OCI-LY1 (cell line): Measurements from ENCODE around the gene TREH.

Experiments used
- H2AFZ ChIP-seq: fragments of 200-600 bp; sonication (generic), shearing (Covaris generic); 2 replicates; pipeline ENCODE4 v1.6.0; 2014; ENCODE audit warnings: antibody characterized with exemption, mild to moderate bottlenecking, low read length
- H3F3A ChIP-seq: fragments of 200-600 bp; sonication (generic), shearing (Covaris generic); 2 replicates; pipeline ENCODE4 v1.6.0; 2014; ENCODE audit warnings: mild to moderate bottlenecking, antibody characterized with exemption, low read length, moderate library complexity; ENCODE audit not compliant: insufficient read depth
- H3K27ac ChIP-seq: fragments of 200-600 bp; sonication (generic); 2 replicates; pipeline ENCODE4 v1.5.1; 2014; ENCODE audit warnings: low read length, mixed run types, mild to moderate bottlenecking, low read depth; ENCODE audit not compliant: poor library complexity, severe bottlenecking
- H3K27me3 ChIP-seq: fragments of 200-600 bp; sonication (generic); 2 replicates; pipeline ENCODE4 v1.6.0; 2014; ENCODE audit warnings: antibody characterized with exemption, mild to moderate bottlenecking, low read length, moderate library complexity; ENCODE audit not compliant: insufficient read depth
- H3K36me3 ChIP-seq: fragments of 200-600 bp; sonication (generic); 2 replicates; pipeline ENCODE4 v1.6.1; 2014; ENCODE audit warnings: mild to moderate bottlenecking, antibody characterized with exemption, low read length, moderate library complexity, mixed read lengths; ENCODE audit not compliant: insufficient read depth
- H3K4me1 ChIP-seq: fragments of 200-600 bp; sonication (generic); 2 replicates; pipeline ENCODE4 v1.5.1; 2014; ENCODE audit warnings: mild to moderate bottlenecking, low read length, moderate library complexity; ENCODE audit not compliant: insufficient read depth, severe bottlenecking
- H3K4me2 ChIP-seq: fragments of 200-600 bp; sonication (generic), shearing (Covaris generic); 2 replicates; pipeline ENCODE4 v1.6.1; 2014; ENCODE audit warnings: low read length
- H3K4me3 ChIP-seq: fragments of 200-600 bp; sonication (generic); 2 replicates; pipeline ENCODE4 v1.5.1; 2014; ENCODE audit warnings: low read length, low read depth, mild to moderate bottlenecking, mixed read lengths; ENCODE audit not compliant: poor library complexity, severe bottlenecking
- H3K79me2 ChIP-seq: fragments of 200-600 bp; shearing (Covaris generic); 2 replicates; pipeline ENCODE4 v1.6.1; 2016; ENCODE audit warnings: mixed run types, low read length, mixed read lengths; ENCODE audit not compliant: insufficient read depth
- H3K9ac ChIP-seq: fragments of 200-600 bp; sonication (generic), shearing (Covaris generic); 2 replicates; pipeline ENCODE4 v1.6.1; 2014; ENCODE audit warnings: mild to moderate bottlenecking, low read length, mixed read lengths
- H3K9me2 ChIP-seq: fragments of 200-600 bp; sonication (generic), shearing (Covaris generic); 2 replicates; pipeline ENCODE4 v1.6.1; 2014; ENCODE audit warnings: low read depth, mild to moderate bottlenecking, low read length, mixed read lengths
- H3K9me3 ChIP-seq: fragments of 200-600 bp; shearing (Covaris generic); 2 replicates; pipeline ENCODE4 v1.6.1; 2014; ENCODE audit warnings: low read length, mixed read lengths
- H4K20me1 ChIP-seq: fragments of 200-600 bp; sonication (generic), shearing (Covaris generic); 2 replicates; pipeline ENCODE4 v1.6.0; 2016; ENCODE audit warnings: mild to moderate bottlenecking, low read length; ENCODE audit not compliant: insufficient read depth
- EZH2 ChIP-seq: fragments of 200-600 bp; sonication (generic), shearing (Covaris generic); IDR thresholded peaks from 2 replicates; pipeline ENCODE4 v1.8.0; 2017; ENCODE audit warnings: borderline replicate concordance, mixed run types, mild to moderate bottlenecking, antibody characterized with exemption, low read length, moderate library complexity, mixed read lengths
- TF ChIP-seq, protein P1 (sequence below): fragments of 200-600 bp; sonication (generic), shearing (Covaris generic); IDR thresholded peaks from 2 replicates; pipeline ENCODE4 v1.5.1; 2017; ENCODE audit warnings: mild to moderate bottlenecking, antibody characterized with exemption, low read length, moderate library complexity, mixed read lengths

TREH gene

DNA sequence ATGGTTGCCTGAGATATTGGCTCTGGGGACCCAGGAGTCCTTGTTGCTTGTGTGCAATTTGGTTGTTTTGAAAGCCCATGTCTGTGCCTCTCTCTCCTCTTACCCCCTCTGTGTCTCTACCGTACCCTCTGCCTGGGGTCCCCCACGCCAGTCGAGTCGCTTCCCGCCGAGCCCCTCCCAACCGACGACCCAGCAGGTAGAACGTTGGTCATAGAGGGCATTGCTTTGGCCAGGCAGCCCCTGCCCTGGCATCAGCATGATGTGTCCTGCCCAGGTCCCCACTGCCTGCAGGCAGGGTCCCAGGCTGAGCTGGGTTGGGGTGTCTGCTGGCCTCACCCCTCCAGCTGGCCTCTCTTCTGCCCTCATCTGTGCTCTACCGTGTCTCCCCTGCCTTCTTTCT lies 35.0 kb downstream of the TREH start:
- Histone ChIP-seq H3K36me3 (no peaks in the 10 kb centered on the region), H3K27ac (no peak overlapping the region), H3K79me2 (no peaks in the 10 kb centered on the region), H3K4me1 (peaks cover 13% of the 10 kb centered on the region), H2AFZ (no peak overlapping the region), H4K20me1 (no peaks in the 10 kb centered on the region), H3K27me3 (no peaks in the 10 kb centered on the region), H3K4me2 (no peak overlapping the region), H3K9ac (no peak overlapping the region), H3F3A (no peaks in the 10 kb centered on the region), H3K4me3 (no peak overlapping the region), H3K9me2 (no peaks in the 10 kb centered on the region), H3K9me3 (no peaks in the 10 kb centered on the region)
- no peak for TF ChIP-seq EZH2

DNA sequence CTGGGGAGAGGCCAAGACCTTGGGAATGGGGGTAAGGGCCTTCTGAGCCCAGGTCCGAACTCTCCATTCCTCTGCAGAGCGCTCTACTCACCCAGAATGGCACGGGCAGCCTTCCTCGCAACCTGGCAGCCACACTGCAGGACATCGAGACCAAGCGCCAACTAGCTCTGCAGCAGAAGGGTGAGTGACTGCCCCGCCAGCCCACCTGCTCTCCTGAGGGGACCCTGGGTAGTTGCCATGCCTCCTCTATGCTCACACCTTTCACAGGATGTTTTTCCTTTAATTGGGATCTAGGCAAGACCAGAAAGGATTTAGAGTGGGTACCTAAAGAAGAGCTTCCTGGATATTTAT lies 35.5 kb downstream of the TREH start:
- no peak overlapping the region for H3K4me2 ChIP-seq

DNA sequence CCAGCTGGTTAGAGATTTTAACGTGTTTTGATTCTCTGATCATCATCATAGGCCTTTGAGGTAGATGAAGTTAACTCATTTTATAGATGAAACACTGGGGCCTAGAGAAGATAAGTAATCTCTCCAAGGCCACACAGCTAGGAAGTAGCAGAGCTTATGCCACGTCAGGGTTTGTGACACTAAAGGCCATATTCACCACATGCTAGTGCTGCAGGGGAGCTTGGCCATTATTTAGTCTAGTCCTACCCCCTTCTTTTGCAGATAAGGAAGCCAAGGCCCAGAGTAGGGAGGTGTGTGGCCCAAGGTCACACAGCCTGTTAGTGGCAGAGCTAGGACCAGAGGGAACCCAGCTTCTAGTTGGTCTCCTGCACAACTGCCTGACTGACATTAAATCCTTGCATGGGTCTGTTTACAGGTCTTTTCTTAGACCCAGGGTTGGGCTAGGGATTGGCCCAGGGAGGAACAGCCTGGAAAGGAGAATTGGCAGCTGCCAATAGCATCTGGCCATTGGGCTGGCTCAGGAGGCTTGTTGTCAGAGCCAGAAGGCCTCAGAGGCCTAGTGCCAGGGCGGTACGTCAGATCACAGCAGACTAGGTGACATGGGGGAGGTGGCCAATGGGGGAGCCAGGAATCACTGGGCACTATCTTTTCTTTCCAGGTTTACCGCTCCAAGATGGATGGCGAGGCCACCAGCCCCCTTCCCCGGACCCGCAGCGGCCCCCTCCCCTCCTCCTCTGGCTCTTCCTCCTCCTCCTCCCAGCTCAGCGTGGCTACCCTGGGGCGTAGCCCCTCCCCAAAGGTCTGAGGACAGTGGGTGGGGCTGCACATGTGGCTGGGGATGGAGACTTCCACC lies 36.1 kb downstream of the TREH start:
- H4K20me1 ChIP-seq: no peaks in the 10 kb centered on the region
- no peak overlapping the region for H3K4me3 ChIP-seq
- H3K79me2 ChIP-seq: no peaks in the 10 kb centered on the region
- no peaks in the 10 kb centered on the region for H3K27me3 ChIP-seq
- no peak overlapping the region for H3K27ac ChIP-seq
- H3K9ac ChIP-seq: no peak overlapping the region
- H3K9me3 ChIP-seq: no peaks in the 10 kb centered on the region
- H3K4me1 ChIP-seq: peaks cover 13% of the 10 kb centered on the region
- no peaks in the 10 kb centered on the region for H3K9me2 ChIP-seq
- H2AFZ ChIP-seq: no peak overlapping the region
- no peaks in the 10 kb centered on the region for H3F3A ChIP-seq
- H3K4me2 ChIP-seq: no peak overlapping the region
- no peak for TF ChIP-seq EZH2
- TF ChIP-seq, protein P1, sequence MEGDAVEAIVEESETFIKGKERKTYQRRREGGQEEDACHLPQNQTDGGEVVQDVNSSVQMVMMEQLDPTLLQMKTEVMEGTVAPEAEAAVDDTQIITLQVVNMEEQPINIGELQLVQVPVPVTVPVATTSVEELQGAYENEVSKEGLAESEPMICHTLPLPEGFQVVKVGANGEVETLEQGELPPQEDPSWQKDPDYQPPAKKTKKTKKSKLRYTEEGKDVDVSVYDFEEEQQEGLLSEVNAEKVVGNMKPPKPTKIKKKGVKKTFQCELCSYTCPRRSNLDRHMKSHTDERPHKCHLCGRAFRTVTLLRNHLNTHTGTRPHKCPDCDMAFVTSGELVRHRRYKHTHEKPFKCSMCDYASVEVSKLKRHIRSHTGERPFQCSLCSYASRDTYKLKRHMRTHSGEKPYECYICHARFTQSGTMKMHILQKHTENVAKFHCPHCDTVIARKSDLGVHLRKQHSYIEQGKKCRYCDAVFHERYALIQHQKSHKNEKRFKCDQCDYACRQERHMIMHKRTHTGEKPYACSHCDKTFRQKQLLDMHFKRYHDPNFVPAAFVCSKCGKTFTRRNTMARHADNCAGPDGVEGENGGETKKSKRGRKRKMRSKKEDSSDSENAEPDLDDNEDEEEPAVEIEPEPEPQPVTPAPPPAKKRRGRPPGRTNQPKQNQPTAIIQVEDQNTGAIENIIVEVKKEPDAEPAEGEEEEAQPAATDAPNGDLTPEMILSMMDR: no peak
- no peaks in the 10 kb centered on the region for H3K36me3 ChIP-seq

More for the DNA sequence above, 35.5 kb downstream of the TREH start:
- H3K4me3 ChIP-seq: no peak overlapping the region
- H3K79me2 ChIP-seq: no peaks in the 10 kb centered on the region
- H3K9me2 ChIP-seq: no peaks in the 10 kb centered on the region
- peaks cover 13% of the 10 kb centered on the region for H3K4me1 ChIP-seq
- no peak overlapping the region for H3K27ac ChIP-seq
- H3K9me3 ChIP-seq: no peaks in the 10 kb centered on the region
- no peaks in the 10 kb centered on the region for H3K36me3 ChIP-seq
- no peak overlapping the region for H3K9ac ChIP-seq
- H2AFZ ChIP-seq: no peak overlapping the region
- no peaks in the 10 kb centered on the region for H3F3A ChIP-seq
- TF ChIP-seq, protein P1: no peak
- TF ChIP-seq EZH2: no peak
- H4K20me1 ChIP-seq: no peaks in the 10 kb centered on the region
- no peaks in the 10 kb centered on the region for H3K27me3 ChIP-seq
